Adrenal gland (tissue), 12 donors: ENCODE results near the gene SLC25A47. TPM values are rescaled to one million over a fixed set of nuclear protein-coding genes. Genes with fewer than 3 reads are reported as not detected.

Experiments used
- DNase-seq, 7 donors: peaks; one replicate each; pipeline ENCODE4 v3.0.0-alpha.2; 2019 to 2020
- H3K27ac ChIP-seq, 5 donors: fragments of 200-600 bp; sonication (generic) in 4 of 5; 1 replicate in 3 of 5; 2 replicates in 2 of 5; pipeline versions ENCODE4 v1.5.1 to v1.8.0; 2016 to 2020; ENCODE audit warnings: mild to moderate bottlenecking in 1 of 5
- H3K27me3 ChIP-seq: fragments of 200-600 bp; 2 replicates; pipeline ENCODE4 v1.8.0; 2021
- H3K36me3 ChIP-seq, 2 donors: fragments of 200-600 bp; replicated peaks in 1 of 2; 1 replicate in 1 of 2; 2 replicates in 1 of 2; pipeline versions ENCODE4 v1.5.1 to v1.8.0; 2018 to 2022
- H3K4me1 ChIP-seq, 2 donors: fragments of 200-600 bp; replicated peaks in 1 of 2; 1 replicate in 1 of 2; 2 replicates in 1 of 2; pipeline versions ENCODE4 v1.5.1 to v1.8.0; 2018 to 2021
- H3K4me3 ChIP-seq, 4 donors: fragments of 200-600 bp; sonication (generic) in 3 of 4; one replicate each; pipeline ENCODE4 v1.5.1; 2016 to 2018
- H3K9me3 ChIP-seq, 3 donors: fragments of 200-600 bp; sonication (generic) in 1 of 3; replicated peaks in 1 of 3; 1 replicate in 2 of 3; 2 replicates in 1 of 3; pipeline versions ENCODE4 v1.5.1 to v1.8.0; 2016 to 2021
- POLR2A ChIP-seq, 2 donors: fragments of 450-650 bp; IDR thresholded peaks; one replicate each; pipeline ENCODE4 v1.6.1; 2017; ENCODE audit warnings: antibody characterized with exemption in 2 of 2, mild to moderate bottlenecking in 2 of 2, moderate library complexity in 1 of 2
- WGBS, 4 donors: extraction: QIAGEN DNeasy Blood & Tissue Kit in 2 of 4; methylation state at CpG; one replicate each; pipeline versions ENCODE4 v1.1.5 to v1.1.7; 2013 to 2017; 5-methylcytosine and 5-hydroxymethylcytosine counted together
- intact Hi-C, 2 donors: fragments of 100-400 bp; cut with DNase I; formaldehyde crosslinking; loops; one replicate each; pipeline versions ENCODE4 v1.14.1 to v1.15.0; 2022 to 2023
- polyA plus RNA-seq, 3 donors: library from polyadenylated mRNA; stranded (reverse); fragments of 200-250 nt in 2 of 3; fragments of 350-450 nt in 1 of 3; fragmentation: Illumina TruSeq in 1 of 3; extraction: RNeasy Lipid Tissue Mini Kit (QIAGEN cat#74804) in 1 of 3; gene quantifications; one replicate each; pipeline ENCODE4 v1.2.3, GENCODE V29; 2013 to 2014
- total RNA-seq, 9 donors: library from RNA; depleted of rRNA in 4 of 9; stranded (reverse); fragments of >200 nt in 4 of 9; fragments of 120-200 nt in 1 of 9; fragmentation: NEBNext Ultra II Directional in 1 of 9; extraction: Animal tissue kit (Norgen Biotek cat#: 25700) in 1 of 9; gene quantifications; one replicate each; pipeline versions ENCODE4 v1.1.0 to v1.2.4, GENCODE V29; 2013 to 2023
- TF ChIP-seq, protein P1 (sequence below), 6 experiments: fragments of 450-650 bp in 4 of 6; fragments of 200-600 bp in 2 of 6; sonication (generic) in 1 of 6; IDR thresholded peaks; 1 replicate in 5 of 6; 2 replicates in 1 of 6; pipeline versions ENCODE4 v1.5.1 to v1.8.0; 2016 to 2021; ENCODE audit warnings: antibody characterized with exemption in 6 of 6, mild to moderate bottlenecking in 2 of 6, moderate library complexity in 1 of 6
- donor health status: healthy with polysubstance abuse.
- donor health status: Bipolar disorder and iron deficiency.
- donor health status: DM: yes; HTN: yes; CAD: no.
- donor health status: DM: no; HTN: no; CAD: no.
- donor health status: DM: no; HTN: no; CAD: no.
- donor health status: DM: yes; HTN: yes; CAD: no.

The SLC25A47 gene
- total and polyA plus RNA-seq, 12 donors = 0.07 to 0.28 (median 0.14) TPM; not detected in 9

DNA sequence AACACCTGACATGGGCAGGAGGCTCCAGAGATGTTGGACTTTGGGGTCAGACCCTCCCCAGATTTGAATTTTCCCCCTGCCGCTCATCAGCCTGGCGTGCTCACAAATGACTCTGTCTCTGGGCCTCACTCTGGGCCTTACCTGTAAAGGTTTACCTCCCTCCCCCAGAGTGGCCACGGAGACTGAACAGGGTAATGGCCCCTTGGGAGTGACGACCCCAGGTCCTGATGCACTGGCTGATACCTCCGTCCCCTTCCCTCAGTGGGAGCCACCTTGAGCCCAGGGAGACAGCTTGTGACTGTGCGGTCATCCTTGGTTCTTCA, 23.9 kb upstream of the SLC25A47 start:
- Histone ChIP-seq H3K36me3 (no peaks in the 10 kb centered on the region), H3K9me3 (no peaks in the 10 kb centered on the region), H3K4me1 (peaks cover 31 to 47% of the 10 kb centered on the region in 2 donors), H3K4me3 (no peak overlapping the region), H3K27ac (no peak overlapping the region), H3K27me3 (no peaks in the 10 kb centered on the region)
- TF ChIP-seq POLR2A (IDR thresholded peaks at IDR 0.05) = no peak
- TF ChIP-seq, protein P1, sequence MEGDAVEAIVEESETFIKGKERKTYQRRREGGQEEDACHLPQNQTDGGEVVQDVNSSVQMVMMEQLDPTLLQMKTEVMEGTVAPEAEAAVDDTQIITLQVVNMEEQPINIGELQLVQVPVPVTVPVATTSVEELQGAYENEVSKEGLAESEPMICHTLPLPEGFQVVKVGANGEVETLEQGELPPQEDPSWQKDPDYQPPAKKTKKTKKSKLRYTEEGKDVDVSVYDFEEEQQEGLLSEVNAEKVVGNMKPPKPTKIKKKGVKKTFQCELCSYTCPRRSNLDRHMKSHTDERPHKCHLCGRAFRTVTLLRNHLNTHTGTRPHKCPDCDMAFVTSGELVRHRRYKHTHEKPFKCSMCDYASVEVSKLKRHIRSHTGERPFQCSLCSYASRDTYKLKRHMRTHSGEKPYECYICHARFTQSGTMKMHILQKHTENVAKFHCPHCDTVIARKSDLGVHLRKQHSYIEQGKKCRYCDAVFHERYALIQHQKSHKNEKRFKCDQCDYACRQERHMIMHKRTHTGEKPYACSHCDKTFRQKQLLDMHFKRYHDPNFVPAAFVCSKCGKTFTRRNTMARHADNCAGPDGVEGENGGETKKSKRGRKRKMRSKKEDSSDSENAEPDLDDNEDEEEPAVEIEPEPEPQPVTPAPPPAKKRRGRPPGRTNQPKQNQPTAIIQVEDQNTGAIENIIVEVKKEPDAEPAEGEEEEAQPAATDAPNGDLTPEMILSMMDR (IDR thresholded peaks at IDR 0.05) = no peak
- intact Hi-C loops = no loop called here
- 94 to 97% (median 95%) methylated on average over 6 of the region's 6 CpGs; no CpG with 5 or more reads in 1 of the 4 donors for WGBS, 4 donors
- peak in 1 of 7 donors; percentile 21 for DNase-seq

DNA sequence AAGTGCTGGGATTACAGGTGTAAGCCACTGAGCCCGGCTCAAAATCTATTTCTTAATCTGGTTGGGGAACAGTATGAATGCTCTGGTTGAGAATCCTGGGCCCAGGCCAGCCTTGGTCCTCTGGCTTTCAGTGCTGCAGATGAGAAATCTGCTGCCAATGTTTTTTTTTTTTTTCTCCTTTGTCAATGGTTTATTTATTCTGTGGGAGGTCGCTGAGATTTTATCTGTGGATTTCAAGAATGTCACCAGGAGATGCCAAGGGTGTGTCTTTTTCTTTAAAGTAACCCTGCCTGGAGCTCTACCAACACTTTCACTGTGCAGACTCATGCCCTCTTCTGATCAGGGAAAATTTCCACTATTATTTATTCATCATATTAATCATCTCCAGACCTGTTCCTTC, 20.5 kb upstream of the SLC25A47 start:
- H3K27ac ChIP-seq = peak overlapping the region in 2 of 5 donors; percentile 45 to 67

DNA sequence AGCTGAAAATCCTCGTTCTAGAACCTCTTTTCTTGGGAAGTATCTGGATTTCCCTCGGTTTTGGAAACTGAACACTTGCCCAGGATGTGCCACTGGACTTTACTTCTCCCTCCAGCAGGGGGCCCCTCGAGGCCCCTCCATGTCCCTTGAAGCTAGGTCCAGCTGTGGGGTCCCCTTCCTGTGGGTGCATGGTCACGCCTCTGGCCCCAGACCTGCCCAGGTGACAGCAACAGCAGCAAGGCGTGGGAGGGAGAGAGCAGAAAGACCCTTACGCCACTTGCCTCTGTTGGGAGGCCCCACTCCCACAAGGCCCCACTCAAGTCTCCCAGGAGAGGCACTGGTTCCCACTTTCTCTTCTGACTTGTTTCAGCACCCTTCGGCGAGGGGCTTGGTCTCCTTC, 20.0 kb upstream of the SLC25A47 start:
- no peak for DNase-seq
- no peaks in the 10 kb centered on the region for H3K9me3 ChIP-seq
- no peak for TF ChIP-seq POLR2A (IDR thresholded peaks at IDR 0.05)
- TF ChIP-seq, protein P1 (IDR thresholded peaks at IDR 0.05) = peak; percentile 8 to 48 (median 42)
- H3K4me1 ChIP-seq = peaks cover 29 to 33% of the 10 kb centered on the region in 2 donors
- no peaks in the 10 kb centered on the region for H3K36me3 ChIP-seq
- peak overlapping the region in 3 of 5 donors; percentile 38 to 67 (median 48) for H3K27ac ChIP-seq
- no peaks in the 10 kb centered on the region for H3K27me3 ChIP-seq
- intact Hi-C loops = loop anchor here (5.0 to 10.0 kb wide), 2 partner anchors 72 to 79 kb away; partner anchors contain the start of gene WDR25 (in 1 of the 2)
- no peak overlapping the region for H3K4me3 ChIP-seq
- WGBS, 4 donors = 61 to 72% (median 67%) methylated on average over 6 to 8 of the region's 8 CpGs

More for the DNA sequence above, 20.5 kb upstream of the SLC25A47 start:
- WGBS, 4 donors = 27 to 45% (median 30%) methylated on average over 2 of the region's 2 CpGs
- Histone ChIP-seq H3K27me3 (no peaks in the 10 kb centered on the region), H3K4me3 (no peak overlapping the region), H3K9me3 (no peaks in the 10 kb centered on the region), H3K36me3 (no peaks in the 10 kb centered on the region), H3K4me1 (peaks cover 32 to 35% of the 10 kb centered on the region in 2 donors)
- intact Hi-C loops = loop anchor here (5.0 to 10.0 kb wide), 2 partner anchors 72 to 80 kb away; partner anchors contain the start of gene WDR25 (in 1 of the 2)
- DNase-seq = peak in 1 of 7 donors; percentile 69
- no peak for TF ChIP-seq POLR2A (IDR thresholded peaks at IDR 0.05)
- TF ChIP-seq, protein P1 (IDR thresholded peaks at IDR 0.05) = no peak

DNA sequence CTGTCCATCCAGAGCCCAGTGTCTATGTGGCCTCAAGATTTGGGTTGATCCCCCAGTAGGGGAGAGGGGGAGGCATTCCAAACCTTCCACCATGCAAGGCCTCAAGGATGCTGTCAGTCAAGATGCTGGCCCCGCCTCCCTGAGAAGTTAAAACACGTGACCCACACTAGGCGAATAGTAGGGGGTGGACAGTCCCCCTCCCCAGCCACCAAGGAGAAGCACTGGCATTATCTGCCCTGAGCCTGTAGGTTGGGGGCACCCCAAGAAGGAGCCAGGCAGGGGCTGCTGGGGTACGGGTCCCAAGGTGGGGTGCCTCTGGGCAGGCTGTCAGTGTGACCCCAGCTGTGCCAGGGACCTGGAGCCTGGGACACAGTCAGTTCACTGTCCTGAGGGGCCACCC, 19.2 kb upstream of the SLC25A47 start:
- DNase-seq = no peak
- 64 to 80% (median 74%) methylated on average over 1 to 4 of the region's 4 CpGs for WGBS, 4 donors
- TF ChIP-seq, protein P1 (IDR thresholded peaks at IDR 0.05) = no peak
- TF ChIP-seq POLR2A (IDR thresholded peaks at IDR 0.05) = no peak
- H3K9me3 ChIP-seq = no peaks in the 10 kb centered on the region
- intact Hi-C loops = loop anchor here (5.0 to 10.0 kb wide), 2 partner anchors 71 to 78 kb away; partner anchors contain the start of gene WDR25 (in 1 of the 2)
- no peaks in the 10 kb centered on the region for H3K36me3 ChIP-seq
- H3K4me1 ChIP-seq = peaks cover 26 to 30% of the 10 kb centered on the region in 2 donors
- H3K27me3 ChIP-seq = no peaks in the 10 kb centered on the region
- H3K4me3 ChIP-seq = no peak overlapping the region
- H3K27ac ChIP-seq = peak overlapping the region in 3 of 5 donors; percentile 48 to 92 (median 90)
